GM12801 (cell line): Measurements from ENCODE around the gene LY6G6D.

Experiments used
- CTCF ChIP-seq: IDR thresholded peaks from one replicate; pipeline ENCODE4 v1.5.1; 2011; ENCODE audit warnings: control low read depth; ENCODE audit not compliant: insufficient read length; ENCODE audit errors: extremely low read depth

Gene LY6G6D

DNA sequence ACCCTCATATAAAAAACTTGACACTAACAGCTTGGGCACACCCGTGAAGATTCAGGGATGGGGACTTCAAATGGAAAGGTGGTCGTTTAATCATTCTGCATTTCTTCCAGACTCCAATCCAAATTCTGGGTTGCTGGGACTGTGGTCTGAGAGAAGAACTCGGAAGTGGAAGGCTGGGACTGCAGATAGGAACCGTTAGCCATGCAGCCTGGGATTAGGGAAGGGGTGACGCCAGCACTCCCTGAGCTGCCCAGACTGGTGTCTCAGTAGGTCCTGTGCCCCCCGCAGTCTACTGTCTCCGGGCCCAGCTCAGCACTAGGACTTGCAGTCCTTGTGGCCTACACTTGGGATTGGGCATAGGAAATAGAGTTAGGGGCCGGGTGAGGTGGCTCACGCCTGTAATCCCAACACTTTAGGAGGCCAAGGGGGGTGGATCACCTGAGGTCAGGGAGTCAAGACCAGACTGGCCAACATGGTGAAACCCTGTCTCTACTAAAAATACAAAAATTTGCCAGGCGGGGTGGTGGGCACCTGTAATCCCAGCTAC, 21.7 kb downstream of the LY6G6D start:
- TF ChIP-seq CTCF: no peak

- TF ChIP-seq CTCF: no peak
Measured at GRCh38 chr6:31737315-31737990, 22.3 kb downstream of the LY6G6D start.

DNA sequence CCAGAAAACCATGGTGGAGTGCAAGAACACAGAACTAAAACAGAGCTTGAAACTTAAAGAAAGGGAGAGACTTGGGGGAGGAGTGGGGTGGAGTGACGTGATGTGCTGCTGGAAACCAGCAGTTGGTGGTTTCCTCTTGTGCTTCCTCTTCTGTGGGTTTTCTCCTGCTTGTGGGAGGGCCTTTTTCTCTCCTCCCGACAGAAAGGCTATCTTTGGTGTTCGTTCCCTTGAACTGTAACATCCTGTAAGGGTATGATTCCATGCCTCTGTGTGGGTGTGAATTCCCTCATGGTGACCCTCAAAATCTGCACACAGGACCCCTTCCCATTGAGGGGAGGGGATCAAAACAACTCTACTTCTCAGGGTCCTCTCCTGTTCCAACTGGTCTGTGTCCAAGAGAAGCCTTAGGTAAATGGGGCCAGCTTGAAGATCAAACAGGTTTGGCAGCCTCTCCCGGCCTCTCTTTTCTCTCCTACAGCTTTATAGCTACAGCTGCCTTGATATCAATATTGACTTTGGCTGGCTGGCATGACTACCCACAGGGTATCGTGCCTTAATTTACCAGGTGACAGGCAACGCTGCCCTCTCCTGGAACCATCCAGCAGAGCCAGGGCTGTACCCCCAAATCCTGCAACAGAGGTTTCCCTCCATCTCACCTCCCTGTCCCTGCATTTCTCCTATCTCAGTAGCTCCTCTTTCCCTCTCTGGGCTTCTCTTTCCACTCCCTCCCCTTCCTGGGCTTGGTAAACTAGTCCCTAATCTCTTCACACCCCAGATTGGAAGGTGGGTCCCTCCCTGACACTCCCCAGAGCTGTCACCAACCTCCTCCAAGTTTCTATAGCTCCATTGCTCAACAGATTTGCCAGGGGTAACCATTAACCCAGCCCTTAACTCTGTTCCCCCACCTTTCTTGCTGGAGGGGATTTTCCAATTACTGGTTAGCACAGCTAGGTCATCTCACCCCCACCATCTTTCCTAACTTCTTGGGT, 23.1 kb downstream of the LY6G6D start:
- no peak for TF ChIP-seq CTCF

DNA sequence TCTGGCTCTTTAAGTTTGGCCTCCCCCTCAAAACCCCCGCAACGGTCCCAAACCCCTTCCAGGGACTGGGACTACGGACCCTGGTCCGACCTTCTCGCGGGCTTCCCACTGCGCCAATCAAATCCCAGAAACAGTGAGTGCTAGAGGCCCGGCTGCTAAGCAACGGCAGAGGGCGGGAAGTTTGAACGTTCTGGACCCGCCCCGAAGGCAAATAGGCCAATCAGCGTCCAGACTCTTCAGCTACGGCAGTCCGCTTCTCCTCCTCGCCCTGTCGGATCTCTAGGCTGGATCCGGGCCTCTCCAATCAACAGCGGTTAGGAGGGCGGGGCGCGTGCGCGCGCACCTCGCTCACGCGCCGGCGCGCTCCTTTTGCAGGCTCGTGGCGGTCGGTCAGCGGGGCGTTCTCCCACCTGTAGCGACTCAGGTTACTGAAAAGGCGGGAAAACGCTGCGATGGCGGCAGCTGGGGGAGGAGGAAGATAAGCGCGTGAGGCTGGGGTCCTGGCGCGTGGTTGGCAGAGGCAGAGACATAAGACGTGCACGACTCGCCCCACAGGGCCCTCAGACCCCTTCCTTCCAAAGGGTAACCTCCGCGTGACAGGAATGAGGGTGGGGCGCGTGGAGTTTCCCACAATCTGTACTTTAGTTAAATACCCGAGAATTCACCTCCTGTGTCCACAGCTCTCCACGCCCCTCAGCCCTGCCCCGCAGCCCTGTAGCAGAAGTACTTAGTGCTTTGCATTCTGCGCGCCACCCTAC, 24.7 kb downstream of the LY6G6D start, which contains the start of gene MSH5:
Gene MSH5 (plus strand): TSS at position 367 of the 758 bp plus-strand sequence. CDS start 462 bp downstream, outside the sequence.
- no peak for TF ChIP-seq CTCF

DNA sequence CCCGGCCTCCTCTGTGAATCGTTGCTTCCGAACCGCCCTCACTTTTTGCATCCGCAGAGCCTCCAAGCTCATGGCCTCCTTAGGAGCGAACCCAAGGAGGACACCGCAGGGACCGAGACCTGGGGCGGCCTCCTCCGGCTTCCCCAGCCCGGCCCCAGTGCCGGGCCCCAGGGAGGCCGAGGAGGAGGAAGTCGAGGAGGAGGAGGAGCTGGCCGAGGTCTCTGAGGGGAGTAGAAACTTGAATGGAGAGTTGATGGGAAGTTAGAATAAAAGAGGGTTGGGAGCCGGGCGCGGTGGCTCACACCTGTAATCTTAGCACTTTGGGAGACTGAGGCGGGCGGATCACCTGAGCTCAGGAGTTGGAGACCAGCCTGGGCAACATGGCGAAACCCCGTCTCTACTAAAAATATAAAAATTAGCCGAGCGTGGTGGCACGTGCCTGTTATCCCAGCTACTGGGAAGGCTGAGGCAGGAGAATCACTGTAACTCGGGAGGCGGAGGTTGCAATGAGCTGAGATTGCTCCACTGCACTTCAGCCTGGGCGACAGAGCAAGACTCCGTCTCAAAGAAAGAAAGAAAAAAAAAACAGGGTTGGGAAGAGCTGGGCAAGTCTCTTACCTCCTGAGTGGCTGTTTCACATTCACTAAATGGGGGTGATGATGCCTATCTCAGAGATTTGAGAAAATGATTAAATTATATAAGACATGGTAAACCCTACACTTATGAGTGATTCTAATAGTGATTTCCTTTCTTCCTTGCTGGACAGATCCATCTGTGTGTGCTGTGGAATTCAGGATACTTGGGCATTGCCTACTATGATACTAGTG, 25.5 kb downstream of the LY6G6D start:
- no peak for TF ChIP-seq CTCF

DNA sequence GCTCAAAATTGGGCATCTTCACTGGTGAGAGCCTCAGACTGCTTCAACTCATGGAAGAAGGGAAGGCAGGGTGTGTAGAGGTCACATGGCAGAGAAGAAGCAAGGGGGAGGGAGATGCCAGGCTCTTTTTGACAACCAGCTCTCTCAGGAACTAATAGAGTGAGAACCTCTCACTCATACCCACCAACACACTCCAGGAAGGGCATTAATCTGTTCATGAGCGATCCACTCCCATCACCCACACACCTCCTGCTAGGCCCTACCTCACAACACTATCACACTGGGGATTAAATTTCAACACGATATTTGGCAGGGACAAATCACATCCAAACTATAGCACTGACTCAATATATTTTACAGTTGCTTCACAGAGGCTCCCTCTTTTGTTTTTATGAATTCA, 26.7 kb downstream of the LY6G6D start:
- TF ChIP-seq CTCF: no peak
